SK-N-MC (cell line): ENCODE data around the gene EIF2S2.

ENCODE experiments used
- DNase-seq: peaks from one replicate; pipeline ENCODE4 v3.0.0-alpha.2; 2011; ENCODE audit warnings: low read depth, low spot score
- H3K27ac ChIP-seq: fragments of 200-600 bp; sonication (generic); 2 replicates; pipeline ENCODE4 v1.5.1; 2016; ENCODE audit warnings: mixed run types
- H3K36me3 ChIP-seq: fragments of 200-600 bp; sonication (generic); 2 replicates; pipeline ENCODE4 v1.6.1; 2017; ENCODE audit warnings: antibody characterized with exemption, low read length, mixed read lengths; ENCODE audit not compliant: insufficient read depth
- H3K4me3 ChIP-seq: fragments of 200-600 bp; sonication (generic); 2 replicates; pipeline ENCODE4 v1.5.1; 2016
- H3K9ac ChIP-seq: fragments of 200-600 bp; sonication (generic); 2 replicates; pipeline ENCODE4 v1.8.0; 2017; ENCODE audit warnings: mixed run types, mixed read lengths; ENCODE audit not compliant: insufficient read length
- H3K9me3 ChIP-seq: fragments of 200-600 bp; sonication (generic); 2 replicates; pipeline ENCODE4 v1.6.1; 2017; ENCODE audit warnings: low read depth, mild to moderate bottlenecking, antibody characterized with exemption, low read length, moderate library complexity, mixed read lengths
- EZH2 ChIP-seq: fragments of 200-600 bp; sonication (generic); IDR thresholded peaks from one replicate; pipeline ENCODE4 v1.6.1; 2017; ENCODE audit warnings: antibody characterized with exemption
- FOXP2 ChIP-seq: optimal IDR thresholded peaks from 2 replicates; pipeline ENCODE3; 2011; ENCODE audit warnings: mild to moderate bottlenecking, moderate library complexity; ENCODE audit not compliant: insufficient read depth; ENCODE audit errors: extremely low read length, control extremely low read depth
- POLR2AphosphoS5 ChIP-seq: IDR thresholded peaks from 2 replicates; pipeline ENCODE4 v1.6.1; 2012; ENCODE audit warnings: mild to moderate bottlenecking, low read depth, low read length, borderline replicate concordance

Gene EIF2S2

GRCh38 chr20:34085544-34086040 lies 26.5 kb downstream of the EIF2S2 start:
- H3K36me3 ChIP-seq, result peaks cover 54% of the 10 kb centered on the region
- H3K9me3 ChIP-seq, result no peaks in the 10 kb centered on the region
- H3K27ac ChIP-seq, result no peak overlapping the region
- no peak for DNase-seq
- no peak for TF ChIP-seq EZH2
- TF ChIP-seq FOXP2, result no peak
- no peak for TF ChIP-seq POLR2AphosphoS5
- no peak overlapping the region for H3K4me3 ChIP-seq
- H3K9ac ChIP-seq, result no peak overlapping the region

GRCh38 chr20:34084227-34084923 lies 27.7 kb downstream of the EIF2S2 start:
- Histone ChIP-seq H3K9me3 (no peaks in the 10 kb centered on the region), H3K27ac (no peak overlapping the region), H3K9ac (no peak overlapping the region), H3K4me3 (no peak overlapping the region), H3K36me3 (peaks cover 41% of the 10 kb centered on the region)
- 0 out of 2 replicates have a peak, but pooled peaks have one; percentile 5 for TF ChIP-seq POLR2AphosphoS5
- no peak for TF ChIP-seq EZH2
- no peak for TF ChIP-seq FOXP2
- no peak for DNase-seq

GRCh38 chr20:34083781-34084180 lies 28.3 kb downstream of the EIF2S2 start:
- Histone ChIP-seq H3K9me3 (no peaks in the 10 kb centered on the region), H3K4me3 (no peak overlapping the region), H3K27ac (no peak overlapping the region), H3K36me3 (peaks cover 35% of the 10 kb centered on the region), H3K9ac (no peak overlapping the region)
- TF ChIP-seq EZH2, result no peak
- TF ChIP-seq POLR2AphosphoS5, result peak; percentile 15; the same call in 1 of the 2 replicates
- no peak for DNase-seq

- no peak overlapping the region for H3K4me3 ChIP-seq
- no peak overlapping the region for H3K9ac ChIP-seq
- H3K36me3 ChIP-seq, result peaks cover 29% of the 10 kb centered on the region
- no peak overlapping the region; the same call in 1 of the 2 replicates for H3K27ac ChIP-seq
- H3K9me3 ChIP-seq, result no peaks in the 10 kb centered on the region
- TF ChIP-seq EZH2, result no peak
- no peak for TF ChIP-seq FOXP2
- no peak for TF ChIP-seq POLR2AphosphoS5
- no peak for DNase-seq
These were observed 28.9 kb downstream of the EIF2S2 start for GRCh38 chr20:34083137-34083536.

GRCh38 chr20:34082232-34082887 lies 29.7 kb downstream of the EIF2S2 start:
- Histone ChIP-seq H3K9ac (no peak overlapping the region), H3K4me3 (no peak overlapping the region), H3K27ac (no peak overlapping the region; the same call in 1 of the 2 replicates), H3K9me3 (no peaks in the 10 kb centered on the region), H3K36me3 (peaks cover 21% of the 10 kb centered on the region)
- no peak for DNase-seq
- TF ChIP-seq FOXP2 (no peak), POLR2AphosphoS5 (no peak), EZH2 (no peak)

GRCh38 chr20:34079818-34080217 lies 32.2 kb downstream of the EIF2S2 start:
- no peak for DNase-seq
- Histone ChIP-seq H3K27ac (no peak overlapping the region), H3K9ac (no peak overlapping the region), H3K9me3 (no peaks in the 10 kb centered on the region), H3K4me3 (no peak overlapping the region), H3K36me3 (peaks cover 10% of the 10 kb centered on the region)
- TF ChIP-seq EZH2 (no peak), POLR2AphosphoS5 (no peak), FOXP2 (no peak)

GRCh38 chr20:34078540-34078939 lies 33.5 kb downstream of the EIF2S2 start:
- Histone ChIP-seq H3K9me3 (no peaks in the 10 kb centered on the region), H3K9ac (no peak overlapping the region), H3K36me3 (peaks cover 7% of the 10 kb centered on the region), H3K27ac (no peak overlapping the region), H3K4me3 (no peak overlapping the region)
- TF ChIP-seq EZH2, result no peak
- TF ChIP-seq FOXP2, result no peak
- no peak for TF ChIP-seq POLR2AphosphoS5
- no peak for DNase-seq

GRCh38 chr20:34076952-34077351 lies 35.1 kb downstream of the EIF2S2 start:
- no peak for DNase-seq
- Histone ChIP-seq H3K9me3 (no peaks in the 10 kb centered on the region), H3K4me3 (no peak overlapping the region), H3K36me3 (peaks cover 5% of the 10 kb centered on the region; the same call in 1 of the 2 replicates), H3K9ac (no peak overlapping the region), H3K27ac (no peak overlapping the region)
- TF ChIP-seq POLR2AphosphoS5 (no peak), FOXP2 (no peak), EZH2 (no peak)

- Histone ChIP-seq H3K36me3 (peaks cover 7% of the 10 kb centered on the region; the same call in 1 of the 2 replicates), H3K9me3 (no peaks in the 10 kb centered on the region), H3K4me3 (no peak overlapping the region), H3K9ac (no peak overlapping the region), H3K27ac (no peak overlapping the region)
- no peak for DNase-seq
- TF ChIP-seq POLR2AphosphoS5, result no peak
- TF ChIP-seq EZH2, result no peak
- no peak for TF ChIP-seq FOXP2
These were observed 36.4 kb downstream of the EIF2S2 start for GRCh38 chr20:34075647-34076046.
